ENCODE measurements around the gene MAP1LC3B. TPM values are rescaled to one million over a fixed set of nuclear protein-coding genes. Genes with fewer than 3 reads are reported as not detected.

The MAP1LC3B gene
- total RNA-seq, 1 experiment from 2014 or later = 45.3 TPM

DNA sequence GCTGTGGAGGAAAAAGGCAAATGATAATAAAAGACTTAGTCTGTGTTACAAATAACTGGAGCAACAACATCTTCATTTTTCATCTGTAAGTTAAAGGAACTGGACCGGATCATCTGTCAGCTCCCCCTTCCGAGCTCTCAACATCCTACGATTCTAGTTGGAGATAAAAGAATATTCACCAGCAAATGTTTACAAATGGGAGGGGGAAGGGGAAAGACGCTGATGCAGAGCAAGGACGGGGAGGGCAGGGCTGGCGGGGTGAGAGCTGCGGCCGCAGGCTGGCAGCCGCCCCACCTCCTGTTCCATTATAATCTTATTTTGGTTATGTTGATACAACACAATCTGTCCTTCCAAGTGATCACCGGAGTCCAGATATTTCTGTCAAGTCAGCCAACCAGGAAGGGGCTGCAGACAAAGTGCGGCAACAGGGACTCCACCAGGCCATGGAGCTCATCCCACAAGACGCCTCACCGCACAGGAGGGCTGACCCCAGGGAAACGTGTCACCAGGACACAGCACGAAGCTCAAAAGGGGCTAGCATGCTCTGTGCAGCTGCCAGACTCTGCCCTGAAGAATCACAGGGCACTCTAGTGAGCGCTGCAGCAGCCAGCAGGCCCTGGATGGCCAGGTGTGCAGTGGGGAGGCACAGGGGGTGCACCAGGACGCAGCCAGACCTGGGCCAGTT is 28.2 kb upstream of the MAP1LC3B start:
- no peaks in the 10 kb centered on the region for H3K36me3 ChIP-seq (ENCODE audit: low read depth)
- no peak overlapping the region for H2AFZ ChIP-seq
- TF ChIP-seq, protein P1, sequence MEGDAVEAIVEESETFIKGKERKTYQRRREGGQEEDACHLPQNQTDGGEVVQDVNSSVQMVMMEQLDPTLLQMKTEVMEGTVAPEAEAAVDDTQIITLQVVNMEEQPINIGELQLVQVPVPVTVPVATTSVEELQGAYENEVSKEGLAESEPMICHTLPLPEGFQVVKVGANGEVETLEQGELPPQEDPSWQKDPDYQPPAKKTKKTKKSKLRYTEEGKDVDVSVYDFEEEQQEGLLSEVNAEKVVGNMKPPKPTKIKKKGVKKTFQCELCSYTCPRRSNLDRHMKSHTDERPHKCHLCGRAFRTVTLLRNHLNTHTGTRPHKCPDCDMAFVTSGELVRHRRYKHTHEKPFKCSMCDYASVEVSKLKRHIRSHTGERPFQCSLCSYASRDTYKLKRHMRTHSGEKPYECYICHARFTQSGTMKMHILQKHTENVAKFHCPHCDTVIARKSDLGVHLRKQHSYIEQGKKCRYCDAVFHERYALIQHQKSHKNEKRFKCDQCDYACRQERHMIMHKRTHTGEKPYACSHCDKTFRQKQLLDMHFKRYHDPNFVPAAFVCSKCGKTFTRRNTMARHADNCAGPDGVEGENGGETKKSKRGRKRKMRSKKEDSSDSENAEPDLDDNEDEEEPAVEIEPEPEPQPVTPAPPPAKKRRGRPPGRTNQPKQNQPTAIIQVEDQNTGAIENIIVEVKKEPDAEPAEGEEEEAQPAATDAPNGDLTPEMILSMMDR (conservative IDR thresholded peaks at IDR 0.05) = no peak
- TF ChIP-seq EZH2 (IDR thresholded peaks at IDR 0.05; ENCODE audit: low read depth) = no peak
- no peaks in the 10 kb centered on the region for H3F3A ChIP-seq (ENCODE audit: insufficient read depth, low read depth)
- DNase-seq = no peak
- H3K4me2 ChIP-seq = no peak overlapping the region
- no peak overlapping the region for H3K27ac ChIP-seq
- H3K79me2 ChIP-seq (ENCODE audit: low read depth) = 0 out of 2 replicates have a peak, but pooled peaks cover 4% of the 10 kb centered on the region
- ChIA-PET POLR2A (ENCODE audit: unreplicated experiment) (no interaction called here), CTCF (no interaction called here)
- H3K9me2 ChIP-seq (ENCODE audit: insufficient read depth) = no peaks in the 10 kb centered on the region
- H3K4me3 ChIP-seq = no peak overlapping the region
- no TSS peak for BruUV-seq (replicated peaks)
- no peaks in the 10 kb centered on the region for H3K9me3 ChIP-seq (ENCODE audit: insufficient read depth, low read depth)
- H3K4me1 ChIP-seq (replicated peaks; ENCODE audit: insufficient read depth) = no peaks in the 10 kb centered on the region
- peaks cover 7% of the 10 kb centered on the region for H4K20me1 ChIP-seq (ENCODE audit: insufficient read depth)
- H3K27me3 ChIP-seq (ENCODE audit: insufficient read depth, low read depth) = no peaks in the 10 kb centered on the region
- intact Hi-C loops (cut with micrococcal nuclease; ENCODE audit: unreplicated experiment) = no loop called here

- no peaks in the 10 kb centered on the region for H3F3A ChIP-seq (ENCODE audit: insufficient read depth, low read depth)
- no peak for DNase-seq
- ChIA-PET POLR2A (ENCODE audit: unreplicated experiment) (interaction anchor here (0.5 kb wide), 1 partner anchor 20 kb away, joined by 4 read pairs; no protein-coding TSS in a partner anchor), CTCF (no interaction called here)
- H3K27me3 ChIP-seq (ENCODE audit: insufficient read depth, low read depth) = no peaks in the 10 kb centered on the region
- no peak overlapping the region for H3K4me2 ChIP-seq
- intact Hi-C loops (cut with micrococcal nuclease; ENCODE audit: unreplicated experiment) = no loop called here
- H3K79me2 ChIP-seq (ENCODE audit: low read depth) = 0 out of 2 replicates have a peak, but pooled peaks cover 4% of the 10 kb centered on the region
- TF ChIP-seq EZH2 (IDR thresholded peaks at IDR 0.05; ENCODE audit: low read depth) = no peak
- TF ChIP-seq, protein P1 (conservative IDR thresholded peaks at IDR 0.05) = no peak
- H3K9me3 ChIP-seq (ENCODE audit: insufficient read depth, low read depth) = no peaks in the 10 kb centered on the region
- no peaks in the 10 kb centered on the region for H3K9me2 ChIP-seq (ENCODE audit: insufficient read depth)
- H3K4me1 ChIP-seq (replicated peaks; ENCODE audit: insufficient read depth) = no peaks in the 10 kb centered on the region
- peaks cover 11% of the 10 kb centered on the region for H4K20me1 ChIP-seq (ENCODE audit: insufficient read depth)
- H3K36me3 ChIP-seq (ENCODE audit: low read depth) = no peaks in the 10 kb centered on the region
- no peak overlapping the region for H3K27ac ChIP-seq
- no peak overlapping the region for H3K4me3 ChIP-seq
- no peak overlapping the region for H2AFZ ChIP-seq
- no TSS peak for BruUV-seq (replicated peaks)
Measured at GRCh38 chr16:87365021-87365713, 27.0 kb upstream of the MAP1LC3B start.

GRCh38 chr16:87366288-87366687 is 25.8 kb upstream of the MAP1LC3B start:
- intact Hi-C loops (cut with micrococcal nuclease; ENCODE audit: unreplicated experiment) = no loop called here
- H3K27ac ChIP-seq = no peak overlapping the region
- no peak for TF ChIP-seq EZH2 (IDR thresholded peaks at IDR 0.05; ENCODE audit: low read depth)
- TF ChIP-seq, protein P1 (conservative IDR thresholded peaks at IDR 0.05) = no peak
- H3K4me3 ChIP-seq = no peak overlapping the region
- H3F3A ChIP-seq (ENCODE audit: insufficient read depth, low read depth) = no peaks in the 10 kb centered on the region
- no peaks in the 10 kb centered on the region for H3K4me1 ChIP-seq (replicated peaks; ENCODE audit: insufficient read depth)
- CTCF ChIA-PET = interaction anchor here (0.6 kb wide), 1 partner anchor 126 kb away, joined by 3 read pairs; no protein-coding TSS in a partner anchor
- no TSS peak for BruUV-seq (replicated peaks)
- H4K20me1 ChIP-seq (ENCODE audit: insufficient read depth) = peaks cover 22% of the 10 kb centered on the region
- no peaks in the 10 kb centered on the region for H3K9me2 ChIP-seq (ENCODE audit: insufficient read depth)
- no peak overlapping the region for H2AFZ ChIP-seq
- no peaks in the 10 kb centered on the region for H3K36me3 ChIP-seq (ENCODE audit: low read depth)
- H3K9me3 ChIP-seq (ENCODE audit: insufficient read depth, low read depth) = no peaks in the 10 kb centered on the region
- 0 out of 2 replicates have a peak, but pooled peaks cover 4% of the 10 kb centered on the region for H3K79me2 ChIP-seq (ENCODE audit: low read depth)
- no peak for DNase-seq
- H3K27me3 ChIP-seq (ENCODE audit: insufficient read depth, low read depth) = no peaks in the 10 kb centered on the region
- POLR2A ChIA-PET (ENCODE audit: unreplicated experiment) = no interaction called here
- no peak overlapping the region for H3K4me2 ChIP-seq
